HG02623 (cell line): ENCODE results near the gene RRM1.

Source experiments
- ATAC-seq: cut with Tn5 transposase; IDR thresholded peaks from one replicate; pipeline ENCODE4 v1.9.1; 2021; ENCODE audit warnings: moderate library complexity; ENCODE audit not compliant: unreplicated experiment

Gene RRM1

GRCh38 chr11:4185561-4185960 lies 91.0 kb downstream of the RRM1 start:
- ATAC-seq, result no peak

- ATAC-seq, result no peak
These were observed 92.0 kb downstream of the RRM1 start for GRCh38 chr11:4186464-4187054.

GRCh38 chr11:4187055-4187988 lies 92.7 kb downstream of the RRM1 start:
- ATAC-seq, result peak; percentile 93
